Activated CD8-positive, alpha-beta memory T cell treated with anti-CD3 and anti-CD28 coated beads for 36 hours (primary cell): ENCODE measurements around the gene IL6ST. TPM values are rescaled to one million over a fixed set of nuclear protein-coding genes. Genes with fewer than 3 reads are reported as not detected.
"Not testable (repeated sequence)": the region's sequence is repeated elsewhere in the genome, so short reads cannot be mapped to it uniquely, and the experiment has no call there.

ENCODE experiments used
- CTCF ChIA-PET: fragments of 350-600 bp; sonication (Branson Sonifier 250); formaldehyde crosslinking; loops from one replicate; lab custom pipeline; 2021; ENCODE audit warnings: antibody characterized with exemption; lab: Charles Lee
- POLR2A ChIA-PET: fragments of 350-600 bp; sonication (Branson Sonifier 250); formaldehyde crosslinking; loops from one replicate; lab custom pipeline; 2021; ENCODE audit warnings: antibody characterized with exemption; lab: Charles Lee
- total RNA-seq, 2 experiments: library from RNA; stranded (reverse); gene quantifications; one replicate each; pipeline ENCODE4 v1.2.3, GENCODE V29; 2021

Gene IL6ST
- 10 to 100 TPM; 43.9 to 48.7 TPM for total RNA-seq

GRCh38 chr5:55994495-55994997, at the start of gene IL6ST:
Gene IL6ST (minus strand): TSS chr5:55994963. CDS start chr5:55976278, 18,685 bp downstream.
- POLR2A ChIA-PET = interaction anchor here (0.5 to 1.7 kb wide), 5 partner anchors 18 to 1218 kb away, joined by 3 to 5 read pairs (median 4); no protein-coding TSS in a partner anchor

GRCh38 chr5:56039985-56040384, 45.2 kb upstream of the IL6ST start:
- CTCF ChIA-PET = no interaction called here
- POLR2A ChIA-PET = no interaction called here

More at GRCh38 chr5:55994495-55994997, at the start of gene IL6ST:
- CTCF ChIA-PET = interaction anchor here (1.3 kb wide), 1 partner anchor 18 kb away, joined by 6 read pairs; no protein-coding TSS in a partner anchor

GRCh38 chr5:56038206-56038605, 43.4 kb upstream of the IL6ST start:
- CTCF ChIA-PET, POLR2A ChIA-PET: not testable (repeated sequence)

GRCh38 chr5:56037531-56038010, 42.8 kb upstream of the IL6ST start:
- ChIA-PET CTCF (no interaction called here), POLR2A (no interaction called here)

GRCh38 chr5:56035394-56035793, 40.6 kb upstream of the IL6ST start:
- POLR2A ChIA-PET, CTCF ChIA-PET: not testable (repeated sequence)

- POLR2A ChIA-PET = not testable (repeated sequence)
- CTCF ChIA-PET = interaction anchor here (0.7 kb wide), 1 partner anchor 107 kb away, joined by 3 read pairs; no protein-coding TSS in a partner anchor
Measured at GRCh38 chr5:56029871-56030630, 35.3 kb upstream of the IL6ST start.

GRCh38 chr5:56029457-56029856, 34.7 kb upstream of the IL6ST start:
- CTCF ChIA-PET = no interaction called here
- POLR2A ChIA-PET = no interaction called here

GRCh38 chr5:56028708-56029107, 33.9 kb upstream of the IL6ST start:
- ChIA-PET POLR2A (no interaction called here), CTCF (no interaction called here)

GRCh38 chr5:56026863-56027300, 32.1 kb upstream of the IL6ST start:
- CTCF ChIA-PET = no interaction called here
- POLR2A ChIA-PET = interaction anchor here (0.5 to 0.8 kb wide), 4 partner anchors 14 to 987 kb away, joined by 3 to 6 read pairs (median 4); no protein-coding TSS in a partner anchor

GRCh38 chr5:56025151-56025885, 30.6 kb upstream of the IL6ST start:
- ChIA-PET CTCF (interaction anchor here (0.6 kb wide), 1 partner anchor 55 kb away, joined by 3 read pairs; no protein-coding TSS in a partner anchor), POLR2A (no interaction called here)

GRCh38 chr5:56024810-56025150, 30.0 kb upstream of the IL6ST start:
- POLR2A ChIA-PET = no interaction called here

GRCh38 chr5:56023296-56023695, 28.5 kb upstream of the IL6ST start:
- POLR2A ChIA-PET = no interaction called here
- CTCF ChIA-PET = no interaction called here

More at GRCh38 chr5:56024810-56025150, 30.0 kb upstream of the IL6ST start:
- CTCF ChIA-PET = interaction anchor here (0.6 kb wide), 1 partner anchor 55 kb away, joined by 3 read pairs; no protein-coding TSS in a partner anchor

GRCh38 chr5:56019306-56020272, 24.8 kb upstream of the IL6ST start:
- POLR2A ChIA-PET = interaction anchor here (0.7 kb wide), 1 partner anchor 42 kb away, joined by 5 read pairs; no protein-coding TSS in a partner anchor
- CTCF ChIA-PET = interaction anchor here (0.7 kb wide), 1 partner anchor 17 kb away, joined by 3 read pairs; no protein-coding TSS in a partner anchor

GRCh38 chr5:56018832-56019231, 24.1 kb upstream of the IL6ST start:
- CTCF ChIA-PET = interaction anchor here (0.7 kb wide), 1 partner anchor 16 kb away, joined by 3 read pairs; no protein-coding TSS in a partner anchor
- POLR2A ChIA-PET = no interaction called here

GRCh38 chr5:56014701-56015100, 19.9 kb upstream of the IL6ST start:
- POLR2A ChIA-PET, CTCF ChIA-PET: not testable (repeated sequence)

GRCh38 chr5:56013939-56014338, 19.2 kb upstream of the IL6ST start:
- CTCF ChIA-PET = not testable (repeated sequence)

GRCh38 chr5:56012281-56012963, 17.7 kb upstream of the IL6ST start:
- ChIA-PET CTCF (interaction anchor here (1.0 to 1.6 kb wide), 2 partner anchors 14 to 18 kb away, joined by 3 to 6 read pairs; partner anchors contain the start of gene IL6ST), POLR2A (interaction anchor here (1.2 to 1.4 kb wide), 2 partner anchors 14 to 17 kb away, joined by 3 to 4 read pairs; partner anchors contain the start of gene IL6ST)

More at GRCh38 chr5:56013939-56014338, 19.2 kb upstream of the IL6ST start:
- POLR2A ChIA-PET = not testable (repeated sequence)
